Upper lobe of left lung (tissue), 6 donors: ENCODE data around the gene RHOV. TPM values are rescaled to one million over a fixed set of nuclear protein-coding genes. Genes with fewer than 3 reads are reported as not detected.

Experiments
- ATAC-seq, 2 donors: fragments of 200-7000 bp; cut with Tn5 transposase; one replicate each; pipeline ENCODE4 v1.9.1; 2022; ENCODE audit warnings: mild to moderate bottlenecking in 2 of 2, moderate library complexity in 2 of 2; ENCODE audit not compliant: low FRiP score in 2 of 2
- DNase-seq, 2 donors: peaks; one replicate each; pipeline ENCODE4 v3.0.0-alpha.2; 2019 to 2020
- H3K27ac ChIP-seq, 4 donors: fragments of 200-600 bp; sonication (generic); one replicate each; pipeline ENCODE4 v1.5.1; 2016 to 2019
- H3K27me3 ChIP-seq, 4 donors: fragments of 200-600 bp; sonication (generic); one replicate each; pipeline ENCODE4 v1.5.1; 2017 to 2019
- H3K36me3 ChIP-seq, 4 donors: fragments of 200-600 bp; sonication (generic); one replicate each; pipeline ENCODE4 v1.5.1; 2016 to 2019
- H3K4me1 ChIP-seq, 4 donors: fragments of 200-600 bp; sonication (generic); one replicate each; pipeline ENCODE4 v1.5.1; 2018 to 2019
- H3K4me3 ChIP-seq, 4 donors: fragments of 200-600 bp; sonication (generic); one replicate each; pipeline ENCODE4 v1.5.1; 2017 to 2019; ENCODE audit warnings: mild to moderate bottlenecking in 2 of 4, moderate library complexity in 1 of 4
- H3K9me3 ChIP-seq, 4 donors: fragments of 200-600 bp; sonication (generic); one replicate each; pipeline ENCODE4 v1.5.1; 2018 to 2019
- CTCF ChIP-seq, 6 experiments: fragments of 450-650 bp in 4 of 6; fragments of 200-600 bp in 2 of 6; sonication (generic) in 2 of 6; IDR thresholded peaks; one replicate each; pipeline ENCODE4 v1.5.1; 2016 to 2019; ENCODE audit warnings: antibody characterized with exemption in 6 of 6
- EP300 ChIP-seq, 4 donors: sonication (generic); formaldehyde crosslinking; IDR thresholded peaks; one replicate each; pipeline ENCODE4 v1.5.1; 2017; ENCODE audit warnings: antibody characterized with exemption in 4 of 4, control low read depth in 2 of 4
- POLR2A ChIP-seq, 4 donors: fragments of 450-650 bp; IDR thresholded peaks; one replicate each; pipeline ENCODE4 v1.5.1; 2016 to 2017; ENCODE audit warnings: antibody characterized with exemption in 4 of 4, mild to moderate bottlenecking in 2 of 4
- POLR2AphosphoS5 ChIP-seq, 2 donors: sonication (generic); formaldehyde crosslinking; IDR thresholded peaks; one replicate each; pipeline ENCODE4 v1.5.1; 2017; ENCODE audit warnings: antibody characterized with exemption in 2 of 2
- WGBS, 2 donors: methylation state at CpG; one replicate each; pipeline ENCODE4 v1.1.5; 2017 to 2018; 5-methylcytosine and 5-hydroxymethylcytosine counted together
- total RNA-seq, 6 donors: library from RNA; depleted of rRNA in 4 of 6; stranded (reverse); fragments of >200 nt in 4 of 6; gene quantifications; one replicate each; pipeline versions ENCODE4 v1.1.0 to v1.2.1, GENCODE V29; 2016 to 2021
- donor health status: DM: no; HTN: no; CAD: no; lungs with moderate emphysema.
- donor health status: DM: no; HTN: yes; CAD: no; lungs with severe emphysema.

RHOV gene
- total RNA-seq, 6 donors from 2014 or later, result 0.46 to 2.1 (median 0.77) TPM; not detected in 3

GRCh38 chr15:40904552-40905201 lies 30.6 kb upstream of the RHOV start:
- Histone ChIP-seq H3K36me3 (peaks cover 14 to 42% (median 38%) of the 10 kb centered on the region in 4 donors), H3K27me3 (no peaks in the 10 kb centered on the region), H3K9me3 (no peaks in the 10 kb centered on the region), H3K27ac (peak overlapping the region; percentile 1 to 93 (median 80)), H3K4me3 (no peak overlapping the region), H3K4me1 (peaks cover 55 to 74% (median 65%) of the 10 kb centered on the region in 4 donors)
- TF ChIP-seq POLR2AphosphoS5 (IDR thresholded peaks at IDR 0.05) (no peak), POLR2A (IDR thresholded peaks at IDR 0.05) (no peak), CTCF (IDR thresholded peaks at IDR 0.05) (no peak), EP300 (IDR thresholded peaks at IDR 0.05) (no peak)
- 65 to 76% methylated on average over 7 of the region's 7 CpGs for WGBS, 2 donors
- ATAC-seq (no peak), DNase-seq (no peak)

DNA sequence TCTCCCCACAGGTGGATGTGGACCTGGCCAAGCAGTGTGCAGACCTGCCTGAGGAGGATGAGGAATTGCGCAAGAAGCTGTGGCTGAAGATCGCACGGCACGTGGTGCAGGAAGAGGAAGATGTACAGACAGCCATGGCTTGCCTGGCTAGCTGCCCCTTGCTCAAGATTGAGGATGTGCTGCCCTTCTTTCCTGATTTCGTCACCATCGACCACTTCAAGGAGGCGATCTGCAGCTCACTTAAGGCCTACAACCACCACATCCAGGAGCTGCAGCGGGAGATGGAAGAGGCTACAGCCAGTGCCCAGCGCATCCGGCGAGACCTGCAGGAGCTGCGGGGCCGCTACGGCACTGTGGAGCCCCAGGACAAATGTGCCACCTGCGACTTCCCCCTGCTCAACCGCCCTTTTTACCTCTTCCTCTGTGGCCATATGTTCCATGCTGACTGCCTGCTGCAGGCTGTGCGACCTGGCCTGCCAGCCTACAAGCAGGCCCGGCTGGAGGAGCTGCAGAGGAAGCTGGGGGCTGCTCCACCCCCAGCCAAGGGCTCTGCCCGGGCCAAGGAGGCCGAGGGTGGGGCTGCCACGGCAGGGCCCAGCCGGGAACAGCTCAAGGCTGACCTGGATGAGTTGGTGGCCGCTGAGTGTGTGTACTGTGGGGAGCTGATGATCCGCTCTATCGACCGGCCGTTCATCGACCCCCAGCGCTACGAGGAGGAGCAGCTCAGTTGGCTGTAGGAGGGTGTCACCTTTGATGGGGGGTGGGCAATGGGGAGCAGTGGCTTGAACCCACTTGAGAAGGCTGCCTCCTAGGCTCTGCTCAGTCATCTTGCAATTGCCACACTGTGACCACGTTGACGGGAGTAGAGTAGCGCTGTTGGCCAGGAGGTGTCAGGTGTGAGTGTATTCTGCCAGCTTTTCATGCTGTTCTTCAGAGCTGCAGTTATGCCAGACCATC lies 28.8 kb upstream of the RHOV start:
- Histone ChIP-seq H3K4me1 (peaks cover 47 to 64% (median 53%) of the 10 kb centered on the region in 4 donors), H3K9me3 (no peaks in the 10 kb centered on the region), H3K27ac (peak overlapping the region; percentile 39 to 93 (median 80)), H3K4me3 (peak overlapping the region in 1 of 4 donors; percentile 4), H3K27me3 (no peaks in the 10 kb centered on the region), H3K36me3 (peaks cover 26 to 60% (median 51%) of the 10 kb centered on the region in 4 donors)
- ATAC-seq, result peak in 1 of 2 donors; percentile 5
- WGBS, 2 donors, result 60 to 71% methylated on average over 17 to 28 of the region's 33 CpGs
- TF ChIP-seq POLR2AphosphoS5 (IDR thresholded peaks at IDR 0.05) (peak; percentile 53 to 60), CTCF (IDR thresholded peaks at IDR 0.05) (no peak)
- peak; percentile 67 to 87 for DNase-seq

- Histone ChIP-seq H3K4me1 (peaks cover 32 to 52% (median 39%) of the 10 kb centered on the region in 4 donors), H3K9me3 (no peaks in the 10 kb centered on the region), H3K4me3 (no peak overlapping the region), H3K27me3 (no peaks in the 10 kb centered on the region), H3K36me3 (peaks cover 26 to 75% (median 59%) of the 10 kb centered on the region in 4 donors), H3K27ac (no peak overlapping the region)
- TF ChIP-seq POLR2AphosphoS5 (IDR thresholded peaks at IDR 0.05) (no peak), POLR2A (IDR thresholded peaks at IDR 0.05) (no peak), EP300 (IDR thresholded peaks at IDR 0.05) (no peak), CTCF (IDR thresholded peaks at IDR 0.05) (no peak)
- DNase-seq (no peak), ATAC-seq (no peak)
- WGBS, 2 donors, result 62 to 67% methylated on average over 5 of the region's 5 CpGs
Observed at GRCh38 chr15:40901053-40901443, 27.0 kb upstream of the RHOV start.

GRCh38 chr15:40900256-40901052 lies 26.4 kb upstream of the RHOV start:
- Histone ChIP-seq H3K27ac (no peak overlapping the region), H3K4me3 (no peak overlapping the region), H3K9me3 (no peaks in the 10 kb centered on the region), H3K4me1 (peaks cover 30 to 52% (median 39%) of the 10 kb centered on the region in 4 donors), H3K36me3 (peaks cover 26 to 81% (median 60%) of the 10 kb centered on the region in 4 donors), H3K27me3 (no peaks in the 10 kb centered on the region)
- no peak for TF ChIP-seq EP300 (IDR thresholded peaks at IDR 0.05)
- no peak for TF ChIP-seq POLR2A (IDR thresholded peaks at IDR 0.05)
- no peak for TF ChIP-seq CTCF (IDR thresholded peaks at IDR 0.05)
- no peak for TF ChIP-seq POLR2AphosphoS5 (IDR thresholded peaks at IDR 0.05)
- WGBS, 2 donors, result 95 to 96% methylated on average over 24 to 34 of the region's 36 CpGs
- ATAC-seq, result no peak
- DNase-seq, result peak in 1 of 2 donors; percentile 73
